HG03064 (cell line): ENCODE data around the gene C10orf67.

ENCODE experiments used
- ATAC-seq: cut with Tn5 transposase; IDR thresholded peaks from one replicate; pipeline ENCODE4 v1.9.1; 2021; ENCODE audit warnings: low read depth; ENCODE audit not compliant: unreplicated experiment

C10orf67 gene

DNA sequence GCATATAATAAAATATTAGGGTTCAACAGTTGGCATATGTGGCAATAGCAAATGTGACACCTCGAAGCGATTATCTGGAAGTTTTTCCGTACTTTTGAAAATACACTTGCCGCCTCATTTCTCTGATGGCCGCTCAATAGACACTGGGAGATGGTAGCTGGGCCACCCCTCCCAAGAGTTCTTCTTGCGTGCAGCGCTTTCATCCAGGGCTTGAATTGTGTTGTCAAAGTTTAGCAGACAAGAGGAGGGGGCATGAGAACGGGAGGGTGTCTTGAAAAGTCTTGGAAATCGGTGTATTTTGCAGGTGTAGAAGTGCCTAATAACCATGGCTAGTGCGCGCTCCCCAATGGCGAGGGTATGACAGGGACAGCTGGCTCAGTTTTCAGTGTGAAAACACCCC lies 144.0 kb downstream of the C10orf67 start:
- no peak for ATAC-seq

DNA sequence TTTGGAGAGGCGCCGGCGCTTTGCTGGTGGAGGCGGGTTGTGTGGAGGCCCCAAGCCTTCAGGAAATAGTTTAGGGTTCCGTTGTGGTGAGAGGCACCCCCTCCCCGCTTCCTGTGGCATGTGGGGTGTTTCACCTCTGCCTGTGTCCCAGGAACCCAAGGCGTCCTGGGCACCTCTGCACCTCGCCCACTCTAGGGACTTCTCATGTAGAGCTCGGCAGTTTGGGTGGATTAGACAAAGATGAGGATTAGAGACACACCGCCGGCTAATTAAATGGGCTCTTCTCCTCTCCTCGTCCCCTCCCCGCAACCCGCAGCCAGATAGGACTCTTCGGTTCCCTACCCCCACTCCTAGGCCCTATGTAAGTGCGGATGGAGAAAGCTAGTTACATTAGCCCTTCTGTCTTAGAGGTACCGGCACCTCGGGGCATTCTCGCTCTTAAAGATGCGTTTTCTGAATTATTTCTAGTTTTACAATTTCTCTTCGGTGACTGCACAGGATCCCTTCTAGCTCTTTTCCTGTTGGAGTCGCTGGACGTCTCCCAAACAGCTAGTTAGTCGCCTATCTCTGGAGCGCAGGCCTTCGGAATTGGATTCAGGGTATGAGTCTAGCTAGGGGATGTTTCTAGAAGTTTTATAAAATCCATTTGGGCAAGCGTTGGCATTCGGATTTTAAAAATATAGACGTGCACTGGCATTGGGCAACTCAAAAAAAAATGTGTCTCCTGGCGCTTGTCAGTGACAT lies 144.7 kb downstream of the C10orf67 start:
- ATAC-seq = no peak

GRCh38 chr10:23198940-23199767 lies 145.4 kb downstream of the C10orf67 start:
- ATAC-seq = no peak

DNA sequence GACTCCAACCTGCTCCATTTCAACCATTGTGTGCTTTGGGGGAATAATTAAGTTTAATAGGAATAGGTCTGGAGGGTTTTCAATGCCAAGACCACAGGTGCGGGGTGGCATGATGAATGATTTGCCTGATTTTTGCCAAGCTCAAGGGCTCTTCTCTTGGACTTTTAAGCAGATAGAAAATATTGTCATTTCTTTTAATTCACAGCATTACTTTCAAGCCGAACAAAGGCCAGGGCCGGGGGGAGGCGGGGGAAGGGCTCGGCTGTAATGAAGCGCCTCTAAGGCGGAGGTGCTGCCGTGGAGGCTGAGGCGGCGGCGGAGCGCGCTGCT lies 146.0 kb downstream of the C10orf67 start:
- ATAC-seq = no peak

- no peak for ATAC-seq
Observed at GRCh38 chr10:23197416-23197861, 147.2 kb downstream of the C10orf67 start.

DNA sequence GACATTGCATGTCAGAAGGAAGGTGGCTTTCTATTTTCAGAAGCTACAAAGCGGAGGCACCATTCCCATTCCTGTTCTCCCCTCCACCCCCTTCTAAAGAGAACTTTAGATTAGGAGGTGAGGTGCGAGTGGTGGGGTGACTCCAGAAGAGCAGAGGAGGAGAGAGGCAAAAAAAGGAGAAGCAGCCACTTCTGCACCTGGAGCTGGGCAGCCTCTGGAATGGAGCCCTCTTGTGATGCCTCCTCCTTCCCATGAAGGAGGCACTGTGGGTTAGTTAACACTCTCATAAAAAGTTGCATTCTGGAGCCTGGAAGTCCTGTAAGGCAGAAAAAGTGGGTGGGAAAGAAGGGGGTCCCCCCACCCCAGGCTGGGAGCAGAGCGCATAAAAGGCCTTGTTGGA lies 147.7 kb downstream of the C10orf67 start:
- no peak for ATAC-seq

DNA sequence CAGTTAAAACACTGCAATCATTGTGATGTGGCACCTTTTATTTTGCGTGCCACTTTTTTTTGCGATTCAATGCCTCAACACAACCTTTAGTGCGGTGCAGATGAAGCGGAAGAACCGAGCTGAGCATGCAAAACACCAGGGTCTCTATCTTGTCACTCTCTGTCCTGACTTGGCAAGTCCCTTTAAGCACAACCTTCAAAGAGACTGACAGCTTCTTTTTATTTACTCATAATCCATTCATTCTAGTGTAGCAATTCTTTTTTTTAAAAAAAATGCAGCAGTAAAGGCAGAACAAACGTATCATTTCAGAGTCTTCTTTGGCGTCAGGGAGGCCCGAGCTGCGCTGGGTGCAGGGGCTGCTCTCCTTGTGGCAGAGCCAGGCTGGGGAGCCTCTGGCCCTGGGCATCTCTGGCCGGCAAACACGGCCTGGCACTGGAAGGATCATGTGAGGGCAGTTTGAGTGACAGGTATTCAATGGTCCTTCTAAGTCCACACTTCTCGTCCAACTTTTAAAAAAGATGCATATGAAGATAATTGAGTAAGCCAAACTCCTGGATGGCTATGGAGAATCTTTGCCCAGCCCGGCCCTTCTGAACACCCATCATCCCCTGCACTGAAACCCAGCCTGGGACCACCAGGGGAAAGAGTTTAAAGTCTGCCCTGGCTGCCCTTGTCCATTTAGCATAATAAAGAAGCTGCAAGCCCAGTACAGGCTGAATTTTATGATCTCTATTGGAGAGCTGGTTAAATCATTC lies 148.6 kb downstream of the C10orf67 start:
- no peak for ATAC-seq

- ATAC-seq = no peak
Observed at GRCh38 chr10:23194966-23195845, 149.4 kb downstream of the C10orf67 start.

- ATAC-seq = no peak
Observed at GRCh38 chr10:23194471-23194965, 150.1 kb downstream of the C10orf67 start.

GRCh38 chr10:23193435-23194074 lies 151.0 kb downstream of the C10orf67 start:
- no peak for ATAC-seq

GRCh38 chr10:23192712-23193434 lies 151.7 kb downstream of the C10orf67 start:
- ATAC-seq = no peak

- ATAC-seq = no peak
Observed at GRCh38 chr10:23191764-23192711, 152.6 kb downstream of the C10orf67 start, which contains the start of gene PTF1A. Gene PTF1A, plus strand, starts transcription at chr10:23192312. Its CDS starts 219 bp downstream, at chr10:23192531.

- no peak for ATAC-seq
Observed at GRCh38 chr10:23190872-23191763, 153.5 kb downstream of the C10orf67 start.

DNA sequence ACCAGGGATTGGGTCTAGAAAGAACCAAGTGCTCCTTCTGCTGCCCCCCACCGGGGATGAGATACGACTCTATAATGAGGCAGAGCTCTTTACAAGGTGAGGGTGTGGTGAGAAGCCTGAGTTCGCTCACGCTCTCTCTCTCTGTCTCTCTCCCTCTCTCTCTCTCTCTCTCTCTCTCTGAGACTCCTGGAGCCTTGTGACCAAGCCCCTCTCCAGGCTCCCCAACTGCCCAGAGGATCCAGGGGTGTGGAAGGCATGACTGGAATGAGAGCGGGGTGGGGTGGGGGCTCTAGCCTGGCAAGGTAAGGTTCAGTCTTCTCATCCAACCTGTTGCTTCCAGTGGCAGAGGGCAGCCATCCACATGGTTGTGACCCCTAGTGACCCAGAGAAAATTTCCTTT lies 155.6 kb downstream of the C10orf67 start:
- no peak for ATAC-seq

- ATAC-seq = no peak
Observed at GRCh38 chr10:23187155-23187554, 157.4 kb downstream of the C10orf67 start.

DNA sequence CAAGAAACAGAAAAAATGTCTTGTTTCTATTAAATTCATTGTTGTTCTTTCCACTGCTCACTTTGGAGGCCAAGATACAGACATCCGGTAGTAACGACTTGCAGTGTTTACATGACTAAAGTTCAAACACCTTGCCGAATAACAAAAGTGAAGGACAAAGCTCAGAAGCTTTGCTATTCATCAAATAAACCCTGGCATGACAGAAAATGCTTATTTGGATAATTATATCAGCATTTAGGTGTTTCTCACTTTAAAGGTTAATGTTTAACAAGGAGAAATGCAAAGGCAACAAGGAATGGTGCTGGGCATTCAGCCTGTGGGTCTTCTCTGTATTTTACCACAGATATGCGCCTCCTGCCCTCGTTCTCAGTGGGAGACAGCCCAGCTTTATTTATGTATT lies 157.9 kb downstream of the C10orf67 start:
- no peak for ATAC-seq

DNA sequence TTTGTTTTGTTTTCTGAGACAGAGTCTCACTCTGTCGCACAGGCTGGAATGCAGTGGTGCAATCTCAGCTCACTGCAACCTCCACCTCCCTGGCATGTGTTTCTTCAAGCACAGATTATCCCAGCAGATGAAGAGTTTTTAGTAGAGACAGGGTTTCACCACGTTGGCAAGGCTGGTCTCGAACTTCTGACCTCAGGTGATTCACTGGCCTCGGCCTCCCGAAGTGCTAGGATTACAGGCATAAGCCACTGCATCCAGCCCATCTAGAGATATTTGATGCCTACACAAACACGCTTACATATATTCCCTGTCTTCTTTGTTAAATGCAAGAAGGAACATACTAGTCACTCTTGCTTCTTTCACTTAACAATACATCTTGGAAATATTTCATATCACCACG lies 158.4 kb downstream of the C10orf67 start:
- no peak for ATAC-seq
